Stimulated activated effector memory CD8-positive, alpha-beta T cell treated with anti-CD3 and anti-CD28 coated beads, Interleukin-12 subunit alpha, Interleukin-12 subunit beta, amount 100 ng/mL, for 72 hours (primary cell): ENCODE results near the gene GABRR1.

Experiments used
- ATAC-seq: fragments of 150-1000 bp; cut with Tn5 transposase; 2 replicates; pipeline ENCODE4 v1.10.0; 2021
- DNase-seq, 2 donors: peaks; one replicate each; pipeline ENCODE4 v3.0.0; 2021 to 2022; ENCODE audit warnings: low spot score in 2 of 2
- H3K27ac Mint-ChIP-seq: one replicate; pipeline ENCODE4 v1.8.0; 2022; ENCODE audit warnings: mild to moderate bottlenecking, mixed read lengths
- H3K36me3 Mint-ChIP-seq: one replicate; pipeline ENCODE4 v1.8.0; 2022; ENCODE audit warnings: mild to moderate bottlenecking, mixed read lengths
- H3K4me1 Mint-ChIP-seq: one replicate; pipeline ENCODE4 v1.8.0; 2022; ENCODE audit warnings: mixed read lengths
- H3K4me3 Mint-ChIP-seq: one replicate; pipeline ENCODE4 v1.8.0; 2022; ENCODE audit warnings: mild to moderate bottlenecking, mixed read lengths
- H3K9me3 Mint-ChIP-seq: one replicate; pipeline ENCODE4 v1.8.0; 2022; ENCODE audit warnings: mixed read lengths

The GABRR1 gene

DNA sequence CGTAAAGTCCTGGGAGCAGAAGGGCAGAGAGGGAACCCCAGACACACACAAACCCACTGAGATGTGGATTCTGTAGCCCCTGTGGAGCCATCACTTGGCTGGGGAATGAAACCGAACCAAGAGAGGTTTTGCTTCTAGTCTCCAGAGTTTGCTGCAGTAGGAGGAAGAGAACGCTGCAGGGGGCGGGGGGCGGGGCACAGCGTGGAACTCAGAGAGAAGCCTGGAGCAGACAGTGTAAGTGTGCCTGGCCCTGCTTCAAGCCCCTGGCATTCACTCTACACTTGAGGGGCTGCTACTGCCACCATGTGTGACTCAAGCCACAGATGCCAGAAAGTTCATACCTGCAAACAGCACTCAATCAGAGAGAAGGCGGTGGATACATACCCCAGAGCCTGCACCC, 18.9 kb downstream of the GABRR1 start:
- Mint-ChIP-seq H3K4me1 (no peaks in the 10 kb centered on the region), H3K27ac (no peak overlapping the region), H3K9me3 (peaks cover 9% of the 10 kb centered on the region), H3K4me3 (no peak overlapping the region), H3K36me3 (no peaks in the 10 kb centered on the region)
- ATAC-seq (peak; percentile 16), DNase-seq (no peak)

DNA sequence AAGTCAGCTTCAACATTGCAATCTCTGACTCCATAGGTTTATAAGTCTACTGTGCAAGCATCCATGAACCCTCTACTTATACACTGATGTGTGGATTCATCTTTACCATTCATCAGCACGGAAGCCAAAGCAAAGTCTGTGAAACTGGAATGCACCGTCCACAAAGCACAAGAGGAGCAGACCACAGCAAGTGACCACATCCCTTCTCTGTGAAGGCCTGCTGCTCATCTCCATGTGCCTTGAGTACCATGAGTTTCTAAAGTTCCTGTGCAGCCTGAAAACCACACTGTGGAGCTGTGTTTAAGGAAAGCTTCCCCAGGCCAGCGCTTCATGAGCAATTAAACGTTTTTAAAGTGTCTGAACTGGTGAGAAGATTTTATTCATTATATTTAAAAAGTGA, 20.0 kb downstream of the GABRR1 start:
- H3K4me1 Mint-ChIP-seq: no peaks in the 10 kb centered on the region
- H3K27ac Mint-ChIP-seq: no peak overlapping the region
- H3K4me3 Mint-ChIP-seq: no peak overlapping the region
- ATAC-seq (no peak), DNase-seq (no peak)
- H3K36me3 Mint-ChIP-seq: no peaks in the 10 kb centered on the region
- H3K9me3 Mint-ChIP-seq: peaks cover 9% of the 10 kb centered on the region

DNA sequence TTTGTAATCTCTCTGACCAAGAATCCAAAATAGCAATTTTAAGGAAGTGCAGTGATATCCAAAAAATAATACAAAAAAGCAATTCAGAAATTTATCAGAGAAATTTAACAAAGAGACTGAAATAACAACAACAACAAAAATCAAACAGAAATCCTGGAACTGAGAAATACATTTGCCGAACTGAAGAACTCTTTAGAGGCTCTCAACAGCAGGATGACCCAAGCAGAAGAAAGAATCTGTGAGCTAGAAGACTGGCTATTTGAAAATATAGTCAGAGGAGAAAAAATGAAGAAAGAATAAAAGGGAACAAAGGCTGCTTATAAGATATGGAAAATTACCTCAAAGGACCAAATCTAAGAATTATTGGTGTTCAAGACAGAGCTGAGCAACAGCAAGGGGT, 22.6 kb downstream of the GABRR1 start:
- no peaks in the 10 kb centered on the region for H3K36me3 Mint-ChIP-seq
- H3K9me3 Mint-ChIP-seq: peaks cover 9% of the 10 kb centered on the region
- DNase-seq: no peak
- ATAC-seq: no peak
- H3K4me3 Mint-ChIP-seq: no peak overlapping the region
- H3K4me1 Mint-ChIP-seq: no peaks in the 10 kb centered on the region
- H3K27ac Mint-ChIP-seq: no peak overlapping the region

DNA sequence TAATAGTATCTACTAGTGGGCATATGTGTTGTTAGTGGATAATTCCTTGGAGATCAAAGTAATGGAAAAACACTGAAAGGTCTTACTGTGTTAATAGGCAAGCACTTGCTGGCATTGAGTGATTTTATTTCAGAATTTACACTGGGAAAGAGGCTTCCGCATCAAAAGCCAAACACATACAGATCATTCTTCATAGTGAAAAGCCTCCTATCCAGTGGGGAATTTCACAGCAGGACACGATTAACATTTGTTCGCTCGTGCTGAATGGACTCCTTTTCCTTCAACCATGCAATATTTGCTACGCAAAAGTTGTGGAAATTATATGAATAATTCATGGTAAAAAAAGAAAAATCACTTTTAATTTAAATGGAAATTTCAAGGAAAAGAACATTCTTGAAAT, 26.4 kb downstream of the GABRR1 start:
- ATAC-seq (no peak), DNase-seq (no peak)
- Mint-ChIP-seq H3K4me1 (no peaks in the 10 kb centered on the region), H3K36me3 (no peaks in the 10 kb centered on the region), H3K9me3 (peaks cover 7% of the 10 kb centered on the region), H3K4me3 (no peak overlapping the region), H3K27ac (no peak overlapping the region)

DNA sequence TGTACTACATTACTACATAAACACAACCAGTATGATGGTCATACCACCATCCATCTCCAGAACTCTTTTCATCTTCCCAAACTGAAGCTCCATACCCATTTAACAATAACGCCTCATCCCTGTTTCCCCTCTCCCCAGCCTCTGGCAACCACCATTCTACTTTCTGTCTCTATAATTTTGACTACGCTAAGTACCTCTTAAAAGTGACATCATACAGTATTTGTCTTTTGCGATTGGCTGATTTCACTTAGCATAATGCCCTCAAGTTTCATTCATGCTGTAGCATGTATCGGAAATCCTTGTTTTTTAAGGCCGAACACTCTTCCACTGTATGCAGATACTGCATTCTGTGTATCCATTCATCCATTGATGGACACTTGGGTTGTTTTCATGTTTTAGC, 29.7 kb downstream of the GABRR1 start:
- DNase-seq: no peak
- Mint-ChIP-seq H3K4me1 (no peaks in the 10 kb centered on the region), H3K4me3 (no peak overlapping the region), H3K27ac (no peak overlapping the region), H3K36me3 (no peaks in the 10 kb centered on the region), H3K9me3 (no peaks in the 10 kb centered on the region)
- no peak for ATAC-seq

DNA sequence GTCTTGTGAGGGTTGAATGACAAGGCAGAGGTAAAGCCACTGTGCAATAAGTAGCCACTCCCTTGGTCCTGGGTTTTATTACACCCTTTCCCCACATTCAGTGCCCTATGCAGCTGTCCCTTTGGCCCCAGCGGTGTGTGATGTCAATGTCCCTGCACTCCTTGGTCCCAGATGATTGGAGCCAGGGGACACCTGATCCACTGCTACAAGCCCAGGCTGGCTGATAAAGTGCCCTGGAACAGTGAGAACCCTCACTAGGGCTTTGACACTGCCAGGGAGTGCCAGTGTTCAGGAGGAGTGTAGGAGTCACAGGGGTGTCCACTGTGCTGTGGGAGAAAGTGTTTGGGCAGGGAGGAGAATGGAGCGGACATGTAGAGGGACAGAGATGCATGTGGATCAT, 30.4 kb downstream of the GABRR1 start:
- Mint-ChIP-seq H3K27ac (no peak overlapping the region), H3K4me1 (no peaks in the 10 kb centered on the region), H3K4me3 (no peak overlapping the region), H3K9me3 (no peaks in the 10 kb centered on the region), H3K36me3 (no peaks in the 10 kb centered on the region)
- DNase-seq (no peak), ATAC-seq (no peak)

DNA sequence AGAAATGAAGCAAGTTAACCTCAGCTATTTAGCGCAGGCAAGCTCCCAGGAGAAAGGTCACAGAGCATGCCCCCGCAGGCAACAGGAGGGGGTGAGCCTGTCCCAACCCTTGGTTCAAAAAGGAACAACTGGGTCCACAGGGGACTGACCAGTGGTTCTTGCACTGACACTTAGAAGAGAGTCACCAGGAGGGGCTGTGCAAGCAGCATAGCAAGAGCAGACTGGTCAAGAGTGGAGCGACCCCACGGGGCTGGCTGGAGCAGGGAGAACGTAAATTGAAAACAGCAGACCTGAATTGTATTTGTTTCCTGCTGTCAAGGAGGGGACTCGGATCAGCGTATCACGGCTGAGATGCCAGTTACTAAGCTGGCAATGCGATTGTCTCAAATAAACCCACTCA, 32.8 kb downstream of the GABRR1 start:
- ATAC-seq: no peak
- no peak for DNase-seq
- H3K4me3 Mint-ChIP-seq: no peak overlapping the region
- H3K36me3 Mint-ChIP-seq: no peaks in the 10 kb centered on the region
- H3K9me3 Mint-ChIP-seq: no peaks in the 10 kb centered on the region
- H3K4me1 Mint-ChIP-seq: no peaks in the 10 kb centered on the region
- H3K27ac Mint-ChIP-seq: no peak overlapping the region

DNA sequence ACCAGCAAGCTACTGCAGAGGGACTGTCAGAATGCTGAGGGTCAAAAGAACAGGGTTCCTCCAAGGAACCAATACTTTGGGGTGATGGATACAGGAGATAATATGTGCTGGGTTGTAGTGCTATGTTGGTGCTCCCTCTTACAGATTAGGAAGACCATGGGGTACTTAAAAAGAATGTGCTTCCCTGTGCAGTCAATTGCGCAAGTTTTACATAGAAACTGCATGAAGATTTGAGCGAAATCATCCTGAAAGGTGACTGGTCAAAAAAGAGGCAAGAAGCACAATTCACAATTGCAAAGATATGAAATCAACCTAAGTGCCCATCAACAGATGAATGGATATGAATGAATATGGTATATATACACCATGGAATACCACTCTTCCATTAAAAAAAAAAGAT, 33.9 kb downstream of the GABRR1 start:
- Mint-ChIP-seq H3K36me3 (no peaks in the 10 kb centered on the region), H3K27ac (no peak overlapping the region), H3K4me1 (no peaks in the 10 kb centered on the region), H3K4me3 (no peak overlapping the region), H3K9me3 (no peaks in the 10 kb centered on the region)
- DNase-seq: no peak
- ATAC-seq: no peak

DNA sequence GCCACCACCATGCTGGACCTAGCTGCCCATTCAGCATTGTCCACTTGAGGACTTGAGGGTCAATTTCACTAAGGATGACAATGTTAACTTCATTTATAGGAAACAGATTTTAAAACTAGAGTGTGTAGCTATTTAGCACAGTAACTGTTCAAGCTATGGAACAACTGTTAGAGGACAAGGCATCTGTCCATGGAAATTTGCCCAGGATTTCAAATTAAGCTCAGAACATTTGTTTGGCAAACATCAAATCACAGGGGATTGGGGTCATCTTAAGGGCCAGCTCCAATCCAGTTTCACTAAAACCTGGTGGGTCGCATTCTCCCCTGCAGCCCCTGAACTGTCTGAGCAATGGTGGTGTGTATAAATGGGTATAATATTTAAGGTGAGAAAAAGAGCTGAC, 36.2 kb downstream of the GABRR1 start:
- DNase-seq: no peak
- no peaks in the 10 kb centered on the region for H3K9me3 Mint-ChIP-seq
- no peaks in the 10 kb centered on the region for H3K4me1 Mint-ChIP-seq
- H3K4me3 Mint-ChIP-seq: no peak overlapping the region
- H3K36me3 Mint-ChIP-seq: no peaks in the 10 kb centered on the region
- ATAC-seq: no peak
- H3K27ac Mint-ChIP-seq: no peak overlapping the region

DNA sequence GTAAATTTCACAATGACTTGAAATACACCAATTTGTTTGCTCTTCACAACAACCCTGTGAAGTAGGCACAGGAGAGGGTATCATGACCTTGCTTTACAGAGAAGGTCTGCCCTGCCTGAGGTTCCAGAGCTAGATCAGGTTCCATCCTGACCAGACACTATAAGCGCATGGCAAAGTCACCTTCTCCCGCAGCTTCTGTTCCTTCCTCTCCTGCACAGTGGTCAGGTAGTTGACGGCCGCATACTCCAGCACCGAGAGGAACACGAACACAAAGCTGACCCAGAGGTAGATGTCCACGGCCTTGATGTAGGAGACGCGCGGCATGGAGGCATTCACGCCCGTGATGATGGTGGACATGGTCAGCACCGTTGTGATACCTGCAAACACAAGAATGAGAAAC, 37.0 kb downstream of the GABRR1 start:
- Mint-ChIP-seq H3K36me3 (no peaks in the 10 kb centered on the region), H3K4me3 (no peak overlapping the region), H3K9me3 (no peaks in the 10 kb centered on the region), H3K4me1 (no peaks in the 10 kb centered on the region), H3K27ac (no peak overlapping the region)
- peak; percentile 13 for ATAC-seq
- no peak for DNase-seq

DNA sequence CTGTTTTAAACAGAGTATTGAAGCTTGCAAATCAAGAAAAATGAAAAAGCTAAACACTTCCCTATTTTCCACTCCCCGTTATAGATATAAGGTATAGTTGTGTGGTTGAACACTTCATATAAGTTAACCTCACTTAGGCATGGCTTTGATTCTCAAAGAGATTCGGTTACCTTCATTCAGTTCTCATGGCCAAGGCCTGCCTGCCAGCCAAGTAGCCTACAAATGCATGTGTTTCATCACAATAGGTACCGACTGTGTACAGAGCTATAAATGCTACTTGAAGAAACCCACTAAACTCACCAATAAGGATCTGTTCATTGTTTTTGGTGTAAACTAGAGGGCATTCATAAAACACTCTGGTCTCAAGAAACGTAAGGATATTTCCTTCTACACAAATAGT, 43.5 kb downstream of the GABRR1 start:
- Mint-ChIP-seq H3K4me3 (no peak overlapping the region), H3K9me3 (no peaks in the 10 kb centered on the region), H3K4me1 (no peaks in the 10 kb centered on the region), H3K36me3 (no peaks in the 10 kb centered on the region), H3K27ac (no peak overlapping the region)
- peak in 1 of 2 donors; percentile 12 for DNase-seq
- no peak for ATAC-seq

DNA sequence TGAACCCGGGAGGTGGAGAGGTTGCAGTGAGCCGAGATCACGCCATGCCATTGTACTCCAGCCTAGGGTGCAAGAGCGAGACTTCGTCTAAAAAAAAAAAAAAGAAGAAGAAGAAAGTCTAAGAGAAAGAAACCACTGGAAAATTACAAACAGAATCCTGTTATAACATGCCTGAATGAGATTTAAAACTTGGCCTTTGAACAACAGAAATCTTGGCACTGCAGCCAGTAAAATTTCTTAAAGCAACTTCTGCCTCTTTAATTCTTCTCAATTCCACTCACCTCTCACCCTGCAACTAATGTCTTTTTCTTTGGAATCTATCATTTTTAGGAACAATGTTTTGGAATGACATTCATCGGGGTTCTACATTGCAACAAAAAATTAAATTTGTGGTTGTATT, 45.0 kb downstream of the GABRR1 start:
- no peaks in the 10 kb centered on the region for H3K4me1 Mint-ChIP-seq
- DNase-seq (no peak), ATAC-seq (no peak)
- H3K36me3 Mint-ChIP-seq: no peaks in the 10 kb centered on the region
- no peaks in the 10 kb centered on the region for H3K9me3 Mint-ChIP-seq
- H3K27ac Mint-ChIP-seq: no peak overlapping the region
- H3K4me3 Mint-ChIP-seq: no peak overlapping the region

DNA sequence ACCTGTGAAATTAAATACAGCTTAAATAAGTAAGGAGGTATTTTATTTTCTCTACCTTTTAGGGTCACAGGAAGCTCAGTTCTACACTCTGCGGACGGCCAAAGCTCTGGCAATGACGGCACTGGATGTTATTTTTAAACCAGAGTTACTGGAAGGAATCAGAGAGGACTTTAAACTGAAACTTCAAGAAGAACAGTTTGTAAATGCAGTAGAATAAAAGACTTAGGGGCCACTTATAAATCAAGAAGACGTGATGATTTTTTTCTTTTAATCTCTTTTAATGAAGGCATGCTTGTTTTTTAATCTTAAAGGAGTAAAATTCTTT, 55.1 kb downstream of the GABRR1 start:
- DNase-seq (peak in 1 of 2 donors; percentile 20), ATAC-seq (no peak)
- Mint-ChIP-seq H3K27ac (no peak overlapping the region), H3K4me1 (no peaks in the 10 kb centered on the region), H3K9me3 (no peaks in the 10 kb centered on the region), H3K36me3 (peaks cover 50% of the 10 kb centered on the region), H3K4me3 (no peak overlapping the region)

DNA sequence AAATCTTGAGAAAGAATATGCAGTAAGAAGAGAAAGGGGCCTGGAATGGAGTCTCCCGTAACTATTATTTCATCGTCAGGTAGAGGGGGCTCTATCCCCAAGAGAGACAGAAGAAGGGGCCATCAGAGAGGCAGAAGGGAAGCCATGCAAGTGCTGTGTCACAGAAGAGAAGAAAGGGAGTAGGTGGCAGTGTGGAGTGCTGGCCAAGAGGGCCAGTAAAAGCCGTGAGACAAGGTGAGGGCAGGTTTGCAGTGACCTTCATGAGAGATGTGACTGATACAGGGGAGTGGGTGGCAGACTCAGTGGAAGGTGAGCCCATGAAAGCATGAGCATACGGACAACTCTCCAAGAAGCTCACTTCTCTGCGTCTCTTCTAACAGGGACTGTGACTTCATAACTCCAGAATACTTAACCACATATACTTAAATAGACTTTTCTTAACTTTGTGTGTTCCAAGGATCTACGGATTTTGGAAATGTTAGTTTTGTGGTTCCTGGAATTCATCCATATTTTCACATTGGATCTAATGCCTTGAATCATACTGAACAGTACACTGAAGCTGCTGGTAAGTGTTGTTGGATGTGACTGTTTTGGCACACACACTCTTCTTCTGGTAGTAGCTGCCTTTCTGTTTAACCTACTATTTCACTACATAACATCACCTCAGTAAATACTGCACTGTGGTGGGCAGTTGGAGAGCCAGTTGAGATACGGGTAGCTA, 55.7 kb downstream of the GABRR1 start:
- no peak overlapping the region for H3K4me3 Mint-ChIP-seq
- H3K36me3 Mint-ChIP-seq: peaks cover 50% of the 10 kb centered on the region
- DNase-seq: peak in 1 of 2 donors; percentile 29
- ATAC-seq: no peak
- H3K27ac Mint-ChIP-seq: no peak overlapping the region
- no peaks in the 10 kb centered on the region for H3K4me1 Mint-ChIP-seq
- H3K9me3 Mint-ChIP-seq: no peaks in the 10 kb centered on the region

DNA sequence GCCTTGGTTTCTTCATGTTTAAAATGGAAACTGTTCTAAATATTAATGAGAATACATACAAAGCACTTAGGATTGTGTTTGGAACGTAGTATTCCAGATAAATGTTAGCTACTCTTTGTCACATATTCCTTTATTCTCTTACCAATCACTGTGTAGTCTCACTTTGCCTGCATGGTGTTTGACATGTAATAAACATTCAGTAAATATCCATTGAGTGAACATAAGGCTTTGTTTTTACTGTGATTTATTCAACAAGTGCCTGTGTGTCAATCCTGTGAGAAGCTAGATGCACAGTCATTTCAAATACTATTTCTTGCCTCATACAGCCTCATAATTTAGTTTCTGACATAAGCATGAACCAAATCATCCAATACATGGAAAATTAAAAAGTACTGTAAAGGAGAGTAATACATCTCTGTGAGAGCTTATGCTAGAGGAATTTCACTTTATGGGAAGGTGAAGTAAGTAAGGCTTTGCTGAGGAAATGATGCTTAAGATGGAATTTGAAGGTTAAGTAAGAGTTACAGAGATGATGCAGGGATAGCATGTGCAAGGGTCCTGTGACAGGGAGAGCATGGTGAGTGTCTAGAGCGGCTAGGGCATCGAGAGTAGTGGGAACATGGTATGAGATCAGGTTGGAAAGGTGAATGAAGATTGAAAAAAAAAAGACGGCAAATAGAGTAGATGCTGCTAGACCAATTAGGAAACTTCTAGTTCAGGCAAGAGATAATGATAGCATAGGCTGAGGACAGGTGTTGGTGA, 56.6 kb downstream of the GABRR1 start:
- peaks cover 50% of the 10 kb centered on the region for H3K36me3 Mint-ChIP-seq
- no peak overlapping the region for H3K27ac Mint-ChIP-seq
- no peaks in the 10 kb centered on the region for H3K9me3 Mint-ChIP-seq
- DNase-seq (no peak), ATAC-seq (no peak)
- H3K4me1 Mint-ChIP-seq: no peaks in the 10 kb centered on the region
- no peak overlapping the region for H3K4me3 Mint-ChIP-seq

DNA sequence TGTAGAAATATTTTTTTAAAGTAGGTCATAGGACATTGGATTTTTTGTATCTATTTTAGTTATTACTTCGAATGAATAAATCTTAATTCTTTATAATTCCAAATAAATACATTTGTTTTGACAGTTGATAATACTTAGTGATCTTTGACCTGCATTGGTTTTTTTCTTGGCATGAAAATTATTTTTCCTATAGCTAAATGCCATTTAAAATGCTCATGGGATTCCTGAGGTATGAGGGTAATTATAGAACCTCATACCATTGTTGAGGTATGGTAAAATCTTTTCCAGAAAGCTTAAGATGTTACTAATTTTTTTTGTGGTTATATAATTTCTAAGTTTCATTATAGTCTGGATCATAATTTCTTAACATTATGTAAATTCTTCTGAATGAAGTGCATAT, 63.0 kb downstream of the GABRR1 start:
- DNase-seq: no peak
- Mint-ChIP-seq H3K27ac (no peak overlapping the region), H3K9me3 (no peaks in the 10 kb centered on the region), H3K36me3 (peaks cover 29% of the 10 kb centered on the region), H3K4me3 (no peak overlapping the region), H3K4me1 (peaks cover 6% of the 10 kb centered on the region)
- ATAC-seq: no peak
